Right lobe of liver (tissue), 6 donors: ENCODE data around the gene PRSS56. TPM values are rescaled to one million over a fixed set of nuclear protein-coding genes. Genes with fewer than 3 reads are reported as not detected.

ENCODE experiments used
- ATAC-seq, 4 donors: fragments of 200-7000 bp; cut with Tn5 transposase; one replicate each; pipeline ENCODE4 v1.9.1; 2020; ENCODE audit warnings: mild to moderate bottlenecking in 4 of 4, moderate library complexity in 4 of 4
- DNase-seq, 3 donors: peaks; one replicate each; pipeline ENCODE4 v3.0.0-alpha.2; 2020
- H3K27ac ChIP-seq, 3 donors: fragments of 200-600 bp; one replicate each; pipeline ENCODE4 v1.8.0; 2022
- H3K27me3 ChIP-seq, 2 donors: fragments of 200-600 bp; one replicate each; pipeline ENCODE4 v1.8.0; 2022
- H3K36me3 ChIP-seq, 4 donors: fragments of 200-600 bp; sonication (generic) in 1 of 4; one replicate each; pipeline versions ENCODE4 v1.5.1 to v1.8.0; 2017 to 2022; ENCODE audit warnings: control low read depth in 1 of 4
- H3K4me1 ChIP-seq, 4 donors: fragments of 200-600 bp; sonication (generic) in 1 of 4; one replicate each; pipeline versions ENCODE4 v1.5.1 to v1.8.0; 2017 to 2022; ENCODE audit warnings: control low read depth in 1 of 4
- H3K4me3 ChIP-seq, 3 donors: fragments of 200-600 bp; one replicate each; pipeline ENCODE4 v1.8.0; 2022
- H3K9me3 ChIP-seq, 4 donors: fragments of 200-600 bp; sonication (generic) in 1 of 4; one replicate each; pipeline versions ENCODE4 v1.5.1 to v1.8.0; 2017 to 2022; ENCODE audit warnings: control low read depth in 1 of 4
- POLR2A ChIP-seq: fragments of 450-650 bp; IDR thresholded peaks from one replicate; pipeline ENCODE4 v1.6.1; 2017; ENCODE audit warnings: antibody characterized with exemption, mild to moderate bottlenecking
- WGBS: methylation state at CpG from one replicate; pipeline ENCODE4 v1.1.6; 2018; ENCODE audit warnings: low coverage, low lambda C conversion rate; ENCODE audit not compliant: insufficient coverage; ENCODE audit errors: missing lambda C conversion rate; 5-methylcytosine and 5-hydroxymethylcytosine counted together
- intact Hi-C, 2 donors: fragments of 100-400 bp; cut with DNase I; formaldehyde crosslinking; loops; one replicate each; pipeline versions ENCODE4 v1.11.2 to v1.14.1; 2022
- total RNA-seq, 6 experiments: library from RNA; depleted of rRNA in 2 of 6; stranded (reverse); fragments of >200 nt in 2 of 6; fragmentation: NEBNext Ultra II Directional in 3 of 6; extraction: Animal tissue kit (Norgen Biotek cat#: 25700) in 3 of 6; gene quantifications; one replicate each; pipeline versions ENCODE4 v1.1.0 to v1.2.4, GENCODE V29; 2016 to 2023
- TF ChIP-seq, protein P1 (sequence below), 4 donors: fragments of 200-600 bp in 3 of 4; fragments of 450-650 bp in 1 of 4; IDR thresholded peaks; one replicate each; pipeline versions ENCODE4 v1.5.1 to v1.8.0; 2016 to 2022; ENCODE audit warnings: antibody characterized with exemption in 4 of 4, mild to moderate bottlenecking in 2 of 4
- donor health status: DM: no; HTN: yes; CAD: no.
- donor health status: DM: no; HTN: no; CAD: no.
- donor health status: DM: no; HTN: no; CAD: no.
- donor health status: DM: no; HTN: yes; CAD: no.
- donor health status: DM: no; HTN: yes; CAD: no.

The PRSS56 gene
- total RNA-seq, 6 experiments from 2014 or later: 0.19 TPM; not detected in 5

DNA sequence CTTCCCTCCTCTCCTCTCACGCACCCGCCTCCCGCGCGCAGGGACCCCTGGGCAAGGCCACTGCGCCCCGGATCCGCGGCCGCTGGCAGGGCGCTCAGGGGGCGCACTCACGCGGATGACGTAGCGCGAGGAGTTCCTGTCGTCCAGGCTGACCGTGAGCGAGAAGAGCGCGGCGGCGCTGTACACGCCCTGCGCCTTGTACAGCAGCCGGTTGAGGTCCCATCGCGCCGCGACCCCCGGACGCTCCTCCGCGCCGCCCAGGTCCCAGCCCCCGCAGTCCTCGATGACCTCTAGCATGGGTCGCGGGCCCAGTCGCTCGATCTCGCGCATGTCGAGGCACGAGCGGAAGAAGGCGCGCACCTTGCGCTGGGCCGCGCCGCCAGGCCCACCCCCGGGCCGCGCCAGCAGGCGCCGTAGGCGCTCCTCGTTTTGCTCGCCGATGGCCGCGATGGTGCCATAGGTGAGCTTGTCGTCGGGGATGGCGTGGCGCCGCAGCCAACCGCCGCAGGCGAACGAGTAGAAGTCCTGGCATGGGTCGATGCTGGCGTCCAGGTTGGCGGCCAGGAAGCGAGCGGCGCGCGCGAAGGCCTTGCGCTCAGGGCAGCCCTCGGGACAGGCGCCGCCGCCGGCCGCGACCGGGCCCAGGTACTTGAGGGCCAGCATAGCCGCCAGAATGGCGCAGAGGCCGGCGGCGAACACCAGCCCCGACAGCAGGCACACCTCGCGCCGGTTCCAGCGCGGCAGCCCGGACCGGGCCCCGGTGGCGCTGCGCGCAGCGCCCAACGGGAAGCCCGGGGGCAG is 34.2 kb upstream of the PRSS56 start:
- H3K27me3 ChIP-seq: peaks cover 0 to 16% of the 10 kb centered on the region in 2 donors
- no peak overlapping the region for H3K27ac ChIP-seq
- H3K4me1 ChIP-seq: peaks cover 0 to 8% (median 0%) of the 10 kb centered on the region in 4 donors
- ATAC-seq: no peak
- no peaks in the 10 kb centered on the region for H3K9me3 ChIP-seq
- 4% methylated on average over 25 of the region's 111 CpGs for whole genome bisulfite sequencing
- no peaks in the 10 kb centered on the region for H3K36me3 ChIP-seq
- no peak overlapping the region for H3K4me3 ChIP-seq
- intact Hi-C loops: no loop called here
- peak in 1 of 3 donors; percentile 17 for DNase-seq
- TF ChIP-seq, protein P1, sequence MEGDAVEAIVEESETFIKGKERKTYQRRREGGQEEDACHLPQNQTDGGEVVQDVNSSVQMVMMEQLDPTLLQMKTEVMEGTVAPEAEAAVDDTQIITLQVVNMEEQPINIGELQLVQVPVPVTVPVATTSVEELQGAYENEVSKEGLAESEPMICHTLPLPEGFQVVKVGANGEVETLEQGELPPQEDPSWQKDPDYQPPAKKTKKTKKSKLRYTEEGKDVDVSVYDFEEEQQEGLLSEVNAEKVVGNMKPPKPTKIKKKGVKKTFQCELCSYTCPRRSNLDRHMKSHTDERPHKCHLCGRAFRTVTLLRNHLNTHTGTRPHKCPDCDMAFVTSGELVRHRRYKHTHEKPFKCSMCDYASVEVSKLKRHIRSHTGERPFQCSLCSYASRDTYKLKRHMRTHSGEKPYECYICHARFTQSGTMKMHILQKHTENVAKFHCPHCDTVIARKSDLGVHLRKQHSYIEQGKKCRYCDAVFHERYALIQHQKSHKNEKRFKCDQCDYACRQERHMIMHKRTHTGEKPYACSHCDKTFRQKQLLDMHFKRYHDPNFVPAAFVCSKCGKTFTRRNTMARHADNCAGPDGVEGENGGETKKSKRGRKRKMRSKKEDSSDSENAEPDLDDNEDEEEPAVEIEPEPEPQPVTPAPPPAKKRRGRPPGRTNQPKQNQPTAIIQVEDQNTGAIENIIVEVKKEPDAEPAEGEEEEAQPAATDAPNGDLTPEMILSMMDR (IDR thresholded peaks at IDR 0.05): no peak
- no peak for TF ChIP-seq POLR2A

DNA sequence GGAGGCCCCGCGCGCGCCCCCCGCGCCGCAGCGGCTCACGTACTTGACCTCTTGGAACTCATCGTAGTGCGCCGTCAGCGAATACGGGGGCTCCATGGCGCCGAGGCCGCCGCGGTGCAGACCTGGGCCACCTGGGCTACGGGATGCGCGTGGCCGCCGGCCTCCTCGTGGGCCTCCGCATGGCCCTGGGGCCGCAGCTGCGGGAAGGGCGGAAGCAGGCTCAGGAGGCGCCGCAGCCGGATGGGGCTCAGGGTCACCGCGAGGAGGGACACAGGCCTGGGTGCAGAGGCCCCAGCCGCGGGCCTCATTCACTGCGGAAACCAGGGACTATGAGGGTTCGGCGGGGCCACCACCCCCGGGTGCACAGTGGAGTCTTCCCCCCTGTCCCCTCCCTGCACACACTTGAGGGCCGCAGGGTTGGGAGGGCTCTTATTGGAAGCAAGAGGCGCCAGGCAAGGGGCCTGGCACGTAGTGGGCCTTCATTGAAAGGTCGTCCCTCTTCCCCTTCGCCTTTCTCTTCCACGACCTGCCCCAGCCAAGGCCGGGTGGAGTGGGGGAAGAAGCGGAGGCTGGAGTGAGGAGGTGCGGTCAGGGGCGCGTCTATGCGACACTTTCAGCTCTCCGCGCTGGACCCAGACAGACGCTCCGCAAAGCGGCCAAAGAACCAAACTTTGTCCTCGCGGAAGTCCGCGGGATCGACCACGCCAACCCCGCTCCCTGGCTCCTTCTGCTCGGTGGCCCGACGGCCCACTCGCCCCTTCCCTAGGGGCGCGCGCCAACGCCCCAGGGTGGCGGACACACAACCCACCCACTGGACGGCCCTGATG is 33.4 kb upstream of the PRSS56 start:
- DNase-seq: peak in 2 of 3 donors; percentile 16 to 53

DNA sequence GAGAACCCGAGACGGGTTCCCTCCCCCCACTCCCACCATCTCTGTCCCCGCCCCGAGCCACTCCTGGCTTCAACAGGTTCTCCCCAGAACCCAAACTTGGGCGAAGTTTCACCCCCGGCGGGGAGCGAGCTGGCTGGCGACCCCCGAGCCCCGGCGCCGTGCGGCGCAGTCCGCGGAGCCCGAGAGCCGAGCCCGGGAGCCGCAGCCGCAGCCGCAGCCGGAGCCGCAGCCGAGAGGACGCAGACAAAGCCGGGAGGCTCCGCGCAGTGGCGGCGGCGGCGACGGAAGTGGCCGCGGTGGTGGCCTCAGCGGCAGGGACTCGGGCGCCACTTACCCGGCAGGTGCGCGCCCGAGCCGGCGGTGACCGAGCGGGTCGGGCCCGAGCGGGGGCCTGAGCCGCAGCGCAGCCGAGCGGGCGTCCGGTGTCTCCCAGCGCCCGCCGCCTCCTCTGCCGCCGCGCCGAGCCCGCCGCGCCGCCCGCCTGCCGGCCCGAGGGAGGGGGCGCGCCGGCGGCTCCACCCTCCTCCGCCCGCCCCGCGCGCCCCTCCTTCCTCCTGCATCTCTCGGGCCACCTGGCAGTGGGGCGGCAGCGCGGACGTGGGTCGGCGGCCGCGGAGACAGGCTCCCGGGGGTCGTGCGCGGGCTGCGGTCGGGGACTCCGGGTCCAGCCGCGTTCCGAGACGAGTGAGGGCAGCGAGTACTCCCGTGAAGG is 32.6 kb upstream of the PRSS56 start, which contains the start of gene ECEL1:
TSS of gene ECEL1 (minus strand) at position 450 of the 712 bp plus-strand sequence. CDS start 1,181 bp downstream, outside the sequence.
- H3K27ac ChIP-seq: no peak within 1 kb of the TSS
- WGBS: 2% methylated on average over 24 of the region's 102 CpGs
- no peak for ATAC-seq
- no peak within 1 kb of the TSS for H3K4me3 ChIP-seq
- H3K27me3 ChIP-seq: peaks cover 0 to 16% of the 10 kb centered on the region in 2 donors
- TF ChIP-seq, protein P1 (IDR thresholded peaks at IDR 0.05): no peak
- no peak for TF ChIP-seq POLR2A
- no peaks in the 10 kb centered on the region for H3K36me3 ChIP-seq
- intact Hi-C loops: no loop called here
- DNase-seq: peak in 1 of 3 donors; percentile 21
- H3K9me3 ChIP-seq: no peaks in the 10 kb centered on the region
- peaks cover 0 to 8% (median 0%) of the 10 kb centered on the region in 4 donors for H3K4me1 ChIP-seq

More for the DNA sequence above, 33.4 kb upstream of the PRSS56 start:
- H3K4me3 ChIP-seq: no peak overlapping the region
- no peaks in the 10 kb centered on the region for H3K9me3 ChIP-seq
- peaks cover 0 to 16% of the 10 kb centered on the region in 2 donors for H3K27me3 ChIP-seq
- no peaks in the 10 kb centered on the region for H3K36me3 ChIP-seq
- H3K4me1 ChIP-seq: peaks cover 0 to 8% (median 0%) of the 10 kb centered on the region in 4 donors
- intact Hi-C loops: no loop called here
- no peak for ATAC-seq
- 5% methylated on average over 4 of the region's 74 CpGs for WGBS
- no peak for TF ChIP-seq POLR2A
- TF ChIP-seq, protein P1 (IDR thresholded peaks at IDR 0.05): no peak
- H3K27ac ChIP-seq: no peak overlapping the region

DNA sequence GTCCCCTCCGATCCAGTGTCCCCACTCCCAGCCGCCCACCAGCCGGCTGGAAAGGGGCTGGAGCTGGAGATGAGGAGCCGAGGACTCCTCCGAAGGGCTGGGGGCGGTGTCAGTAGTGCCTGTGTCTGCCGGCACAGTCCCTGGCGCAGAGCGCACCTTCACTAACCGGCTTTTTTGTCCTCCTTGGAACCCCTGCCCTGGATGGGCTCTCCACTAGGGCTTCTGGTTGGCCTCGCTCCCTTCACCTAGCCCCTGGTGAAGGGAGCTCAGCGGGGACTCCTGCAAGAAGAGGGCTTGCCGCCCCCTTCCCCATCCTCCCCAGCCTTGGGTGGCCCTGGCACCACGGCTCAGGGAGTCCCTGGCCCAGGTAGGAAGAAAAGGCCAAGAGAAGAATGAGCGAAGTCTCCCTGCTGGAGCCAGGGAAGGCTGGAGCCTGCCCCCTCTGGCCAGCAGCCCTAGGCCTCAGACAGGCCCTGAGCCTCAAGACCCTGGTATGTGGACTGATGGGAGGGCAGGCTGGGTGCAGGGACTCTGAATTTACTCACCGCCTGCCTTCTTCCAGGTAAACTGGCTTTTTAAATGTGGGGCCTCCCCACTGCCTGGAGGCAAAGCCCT is 32.0 kb upstream of the PRSS56 start:
- Histone ChIP-seq H3K36me3 (no peaks in the 10 kb centered on the region), H3K27ac (no peak overlapping the region), H3K4me1 (peaks cover 0 to 8% (median 0%) of the 10 kb centered on the region in 4 donors), H3K27me3 (peaks cover 0 to 16% of the 10 kb centered on the region in 2 donors), H3K9me3 (no peaks in the 10 kb centered on the region), H3K4me3 (no peak overlapping the region)
- intact Hi-C loops: no loop called here
- TF ChIP-seq, protein P1 (IDR thresholded peaks at IDR 0.05): no peak
- TF ChIP-seq POLR2A: no peak
- WGBS: 30% methylated on average over 2 of the region's 16 CpGs
- DNase-seq: peak in 1 of 3 donors; percentile 12
- ATAC-seq: no peak
